Chondrocyte (in vitro differentiated cells): ENCODE measurements around the gene NOVA2. TPM values are rescaled to one million over a fixed set of nuclear protein-coding genes. Genes with fewer than 3 reads are reported as not detected.

ENCODE experiments used
- DNase-seq: peaks from one replicate; pipeline ENCODE4 v3.0.0; 2021; ENCODE audit warnings: mixed read lengths, low spot score
- H3K27ac Mint-ChIP-seq: one replicate; pipeline ENCODE4 v1.8.0; 2021; ENCODE audit warnings: mild to moderate bottlenecking, moderate library complexity, mixed read lengths; ENCODE audit not compliant: unreplicated experiment
- H3K27me3 Mint-ChIP-seq: 2 replicates; pipeline ENCODE4 v1.8.0; 2021; ENCODE audit warnings: low read depth, mixed read lengths
- H3K36me3 Mint-ChIP-seq: 2 replicates; pipeline ENCODE4 v1.8.0; 2021; ENCODE audit warnings: low read depth, mixed read lengths
- H3K4me1 Mint-ChIP-seq: 2 replicates; pipeline ENCODE4 v1.8.0; 2021; ENCODE audit warnings: low read depth, mild to moderate bottlenecking, mixed read lengths
- H3K4me3 Mint-ChIP-seq: one replicate; pipeline ENCODE4 v1.8.0; 2021; ENCODE audit warnings: mild to moderate bottlenecking, moderate library complexity, mixed read lengths; ENCODE audit not compliant: unreplicated experiment
- H3K9me3 Mint-ChIP-seq: 2 replicates; pipeline ENCODE4 v1.8.0; 2021; ENCODE audit warnings: low read depth, mixed read lengths
- CTCF ChIP-seq: fragments of 200-600 bp; sonication (generic); IDR thresholded peaks from 2 replicates; pipeline ENCODE4 v1.5.0; 2021; ENCODE audit warnings: antibody characterized with exemption, mild to moderate bottlenecking, moderate library complexity
- total RNA-seq: library from RNA; stranded (reverse); gene quantifications from 3 replicates; pipeline ENCODE4 v1.2.1, GENCODE V29; 2021

Gene NOVA2
- total RNA-seq, 1 donor from 2014 or later: 0.22 TPM

DNA sequence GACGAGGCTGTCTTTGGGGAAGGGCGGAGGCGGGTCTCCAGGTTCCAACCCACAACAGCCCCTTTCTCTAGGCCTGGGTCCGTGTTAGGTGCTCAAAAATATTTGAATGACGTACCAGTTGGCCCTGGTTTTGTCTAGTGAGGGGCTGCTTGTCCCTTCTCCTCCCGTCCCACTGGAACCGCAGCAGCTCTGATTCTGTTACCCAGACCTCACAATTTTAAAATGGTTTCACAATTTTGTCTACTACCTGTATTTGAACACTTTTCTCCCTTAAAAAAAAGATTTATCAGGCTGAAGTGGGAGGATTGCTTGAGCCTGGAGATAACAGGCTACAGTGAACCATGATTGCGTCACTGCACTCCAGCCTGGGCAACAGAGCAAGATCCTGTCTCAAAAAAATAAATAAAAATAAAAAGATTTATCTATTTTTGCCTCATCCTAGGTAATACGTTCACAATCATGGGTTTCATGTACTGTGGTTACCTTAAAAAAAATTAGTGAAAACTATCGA, 86.4 kb downstream of the NOVA2 start:
- H3K27me3 Mint-ChIP-seq: no peaks in the 10 kb centered on the region
- TF ChIP-seq CTCF: no peak
- no peak for DNase-seq
- peak overlapping the region; percentile 91 for H3K4me3 Mint-ChIP-seq
- H3K9me3 Mint-ChIP-seq: no peaks in the 10 kb centered on the region
- peak overlapping the region; percentile 98 for H3K27ac Mint-ChIP-seq
- H3K4me1 Mint-ChIP-seq: peaks cover 23% of the 10 kb centered on the region
- peaks cover 4% of the 10 kb centered on the region for H3K36me3 Mint-ChIP-seq

DNA sequence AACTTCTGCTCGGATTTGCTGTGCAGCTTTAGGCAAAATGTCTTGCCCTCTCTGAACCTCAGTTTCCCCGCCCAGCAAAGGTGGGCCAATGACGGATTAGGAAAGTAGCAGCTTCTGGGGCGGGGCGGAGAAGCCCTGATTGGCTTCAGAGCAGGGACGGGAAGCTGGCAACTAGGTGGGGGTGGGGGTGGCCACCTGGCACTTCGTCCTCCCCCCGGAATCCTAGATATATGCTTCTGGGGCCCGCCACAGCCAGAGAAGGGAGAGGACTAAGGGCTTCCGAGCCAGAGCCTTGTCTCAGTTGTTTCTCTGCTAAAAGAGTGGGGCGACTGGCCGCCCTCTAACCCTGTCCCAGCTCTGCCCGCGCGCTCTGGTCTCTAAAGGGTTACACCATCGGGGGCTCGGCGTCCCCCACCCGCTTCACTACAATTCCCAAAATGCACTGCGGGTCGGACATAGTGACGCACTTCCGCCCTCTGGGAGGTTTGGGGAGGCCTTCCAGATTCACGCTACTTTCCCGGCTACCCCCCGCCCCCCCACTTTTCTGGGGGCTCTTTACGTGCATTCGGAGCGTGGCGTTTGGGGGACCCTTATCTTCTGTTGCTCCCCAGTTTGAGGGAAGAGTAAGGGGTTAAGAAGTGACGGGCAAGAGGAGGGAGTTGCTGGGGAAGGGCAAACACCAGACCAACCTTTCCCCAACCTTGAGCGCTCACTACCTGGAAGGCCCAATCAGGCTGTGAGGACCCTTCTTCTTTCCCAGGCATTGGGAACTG, 87.1 kb downstream of the NOVA2 start:
- Mint-ChIP-seq H3K4me3 (peak overlapping the region; percentile 91), H3K9me3 (no peaks in the 10 kb centered on the region), H3K27ac (peak overlapping the region; percentile 98), H3K27me3 (no peaks in the 10 kb centered on the region), H3K4me1 (peaks cover 23% of the 10 kb centered on the region), H3K36me3 (peaks cover 4% of the 10 kb centered on the region)
- DNase-seq: peak; percentile 95
- TF ChIP-seq CTCF: no peak

- peaks cover 4% of the 10 kb centered on the region for H3K36me3 Mint-ChIP-seq
- no peaks in the 10 kb centered on the region for H3K9me3 Mint-ChIP-seq
- H3K27ac Mint-ChIP-seq: peak within 1 kb of the TSS; percentile 98
- peak within 1 kb of the TSS; percentile 91 for H3K4me3 Mint-ChIP-seq
- TF ChIP-seq CTCF: peak; percentile 24
- peak; percentile 97 for DNase-seq
- peaks cover 23% of the 10 kb centered on the region for H3K4me1 Mint-ChIP-seq
- no peaks in the 10 kb centered on the region for H3K27me3 Mint-ChIP-seq
Measured at GRCh38 chr19:45885556-45886426, 87.9 kb downstream of the NOVA2 start, which contains the start of gene IRF2BP1. Gene IRF2BP1 (minus strand): TSS chr19:45886141. CDS start chr19:45885774, 367 bp downstream.

DNA sequence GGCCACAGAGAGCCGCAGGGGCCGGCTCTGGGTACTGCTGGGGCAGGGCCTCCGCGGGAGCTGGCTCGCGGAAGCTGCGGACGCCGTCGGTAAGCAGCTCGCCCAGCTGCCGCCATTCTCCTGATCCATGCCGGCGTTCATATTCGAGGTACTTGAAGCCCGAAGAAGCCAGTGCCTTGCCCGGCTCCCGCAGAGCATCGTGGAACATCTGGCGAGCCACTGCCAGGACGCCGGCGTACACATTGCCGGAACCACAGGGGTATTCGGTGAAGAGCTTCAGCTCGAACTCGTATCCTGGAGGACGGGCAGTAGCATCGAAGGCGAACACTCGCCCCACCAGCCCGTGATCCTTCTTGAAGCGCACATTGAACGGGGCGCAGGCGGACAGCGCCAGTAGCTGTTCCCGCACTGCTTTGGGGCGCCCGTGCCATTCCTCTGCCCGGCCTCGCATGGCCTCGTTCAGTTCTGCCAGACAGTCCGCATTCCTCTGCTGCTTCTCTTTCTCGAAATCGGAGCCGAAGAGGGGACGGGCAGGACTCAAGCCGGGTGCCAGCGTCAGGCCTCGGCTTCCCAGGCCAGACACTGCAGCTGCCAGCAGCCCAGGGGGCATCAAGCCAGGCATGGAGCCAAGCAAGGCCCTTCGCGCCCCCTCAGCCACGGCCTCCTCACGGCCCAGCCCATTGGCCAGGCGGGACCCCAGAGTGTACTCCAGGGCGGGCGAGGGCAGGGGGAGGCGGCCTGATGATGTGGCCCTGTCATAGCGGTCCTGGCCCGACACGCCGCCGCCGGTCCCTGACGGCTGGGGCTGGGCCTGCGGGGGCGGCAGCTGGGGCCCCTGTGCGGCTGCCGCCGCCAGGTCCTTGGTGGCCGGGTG, 88.7 kb downstream of the NOVA2 start:
- peak overlapping the region; percentile 46 for H3K4me3 Mint-ChIP-seq
- DNase-seq: no peak
- no peak for TF ChIP-seq CTCF
- H3K9me3 Mint-ChIP-seq: no peaks in the 10 kb centered on the region
- peaks cover 4% of the 10 kb centered on the region for H3K36me3 Mint-ChIP-seq
- no peaks in the 10 kb centered on the region for H3K27me3 Mint-ChIP-seq
- H3K4me1 Mint-ChIP-seq: peaks cover 23% of the 10 kb centered on the region
- H3K27ac Mint-ChIP-seq: no peak overlapping the region
